GM19463 (cell line): ENCODE measurements around the gene TARS3.

ENCODE experiments used
- ATAC-seq: cut with Tn5 transposase; IDR thresholded peaks from one replicate; pipeline ENCODE4 v1.9.1; 2021; ENCODE audit warnings: mild to moderate bottlenecking, moderate library complexity; ENCODE audit not compliant: unreplicated experiment

Gene TARS3

GRCh38 chr15:101702077-101702476 lies 22.2 kb downstream of the TARS3 start:
- no peak for ATAC-seq

DNA sequence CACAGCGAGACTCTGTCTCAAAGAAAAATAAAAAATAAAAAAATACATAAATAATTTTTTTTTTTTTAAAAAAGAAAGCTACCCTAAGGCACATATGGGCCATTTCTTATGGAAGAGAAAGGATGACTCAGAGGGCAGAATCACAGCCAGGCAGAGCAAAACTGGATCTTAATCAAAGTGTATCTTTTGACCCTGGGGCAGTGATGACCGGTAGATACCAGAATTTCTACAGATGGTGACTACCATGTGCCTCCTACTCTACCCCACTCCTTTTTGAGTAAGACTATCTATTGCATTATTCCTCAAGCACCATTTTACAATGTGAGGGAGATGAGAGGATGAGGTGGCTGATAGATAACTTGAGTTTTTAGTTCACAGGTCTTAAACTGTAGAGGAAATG lies 26.0 kb downstream of the TARS3 start:
- no peak for ATAC-seq

GRCh38 chr15:101697488-101697887 lies 26.8 kb downstream of the TARS3 start:
- no peak for ATAC-seq

- no peak for ATAC-seq
These were observed 27.4 kb downstream of the TARS3 start for GRCh38 chr15:101696829-101697228.

GRCh38 chr15:101694261-101694660 lies 30.0 kb downstream of the TARS3 start:
- no peak for ATAC-seq

DNA sequence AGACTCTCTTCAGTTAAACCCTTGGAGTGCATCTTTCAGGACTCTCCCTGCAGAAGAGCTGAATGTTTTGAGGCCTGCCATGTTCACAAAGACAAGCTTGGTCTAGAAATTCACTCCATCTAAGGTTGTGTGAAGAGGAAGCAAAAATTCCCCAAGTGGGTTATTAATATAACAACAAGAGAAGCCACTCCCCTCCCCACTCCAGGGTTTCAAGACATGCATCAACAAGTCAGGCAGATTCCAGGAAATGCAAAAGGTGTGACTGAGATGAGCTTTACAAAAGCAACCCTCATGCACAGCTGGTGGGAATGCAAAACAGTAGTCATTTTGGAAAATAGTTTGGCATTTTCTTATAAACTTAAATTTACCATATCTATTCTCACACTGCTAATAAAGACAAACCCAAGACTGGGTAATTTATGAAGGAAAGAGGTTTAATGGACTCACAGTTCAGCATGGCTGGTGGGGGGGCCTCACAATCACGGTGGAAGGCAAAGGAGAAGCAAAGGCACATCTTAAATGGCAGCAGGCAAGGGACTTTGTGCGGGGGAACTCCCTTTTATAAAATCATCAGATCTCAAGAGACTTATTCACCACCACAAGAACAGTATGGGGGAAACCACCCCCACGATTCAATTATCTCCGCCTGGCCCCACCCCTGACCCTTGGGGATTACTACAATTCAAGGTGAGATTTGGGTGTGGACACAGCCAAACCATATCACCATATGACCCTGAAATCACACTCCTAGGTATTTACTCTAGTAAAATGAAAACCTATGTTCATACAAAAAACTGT lies 31.3 kb downstream of the TARS3 start:
- no peak for ATAC-seq

GRCh38 chr15:101689901-101690300 lies 34.4 kb downstream of the TARS3 start:
- ATAC-seq = no peak

GRCh38 chr15:101686718-101687117 lies 37.6 kb downstream of the TARS3 start:
- no peak for ATAC-seq

GRCh38 chr15:101684877-101685276 lies 39.4 kb downstream of the TARS3 start:
- ATAC-seq = no peak

DNA sequence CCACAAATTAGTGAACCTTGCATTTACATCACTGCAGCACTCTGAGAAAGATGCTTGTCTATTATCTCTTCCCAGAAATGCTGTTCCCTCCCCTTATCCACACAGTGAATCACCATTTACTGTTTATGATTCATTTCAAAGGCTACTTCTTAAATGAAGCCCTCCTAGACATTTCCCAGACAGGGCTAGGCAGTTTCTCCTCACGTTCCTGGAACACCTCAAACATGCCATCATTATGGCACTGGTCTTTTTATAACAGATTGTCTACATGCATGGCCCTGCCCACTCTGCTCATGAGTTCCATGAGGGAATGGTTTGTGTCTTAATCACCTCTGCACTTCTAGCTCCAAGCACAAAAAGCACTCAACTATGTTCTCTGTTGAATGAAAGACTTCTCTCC lies 39.9 kb downstream of the TARS3 start:
- no peak for ATAC-seq

- no peak for ATAC-seq
These were observed 44.5 kb downstream of the TARS3 start for GRCh38 chr15:101679806-101680205.

DNA sequence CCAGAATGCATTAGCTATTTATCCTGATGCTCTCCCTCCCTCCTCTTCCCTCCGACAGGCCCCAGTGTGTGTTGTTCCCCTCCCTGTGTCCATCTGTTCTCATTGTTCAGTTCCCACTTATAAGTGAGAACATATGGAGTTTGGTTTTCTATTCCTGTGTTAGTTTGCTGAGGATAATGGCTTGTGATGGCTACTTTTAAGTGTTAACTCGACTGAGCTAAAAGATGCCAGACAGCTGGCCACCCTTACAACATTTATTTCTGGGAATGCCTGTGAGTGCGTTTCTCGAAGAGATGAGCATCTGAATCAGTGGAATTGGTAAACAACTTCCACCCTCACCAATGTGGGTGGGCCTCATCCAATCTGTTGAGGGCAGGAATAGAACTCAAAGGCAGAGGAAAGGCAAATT lies 47.3 kb downstream of the TARS3 start:
- ATAC-seq = no peak

GRCh38 chr15:101675796-101676582 lies 48.3 kb downstream of the TARS3 start:
- no peak for ATAC-seq

GRCh38 chr15:101675015-101675414 lies 49.3 kb downstream of the TARS3 start:
- ATAC-seq = no peak

DNA sequence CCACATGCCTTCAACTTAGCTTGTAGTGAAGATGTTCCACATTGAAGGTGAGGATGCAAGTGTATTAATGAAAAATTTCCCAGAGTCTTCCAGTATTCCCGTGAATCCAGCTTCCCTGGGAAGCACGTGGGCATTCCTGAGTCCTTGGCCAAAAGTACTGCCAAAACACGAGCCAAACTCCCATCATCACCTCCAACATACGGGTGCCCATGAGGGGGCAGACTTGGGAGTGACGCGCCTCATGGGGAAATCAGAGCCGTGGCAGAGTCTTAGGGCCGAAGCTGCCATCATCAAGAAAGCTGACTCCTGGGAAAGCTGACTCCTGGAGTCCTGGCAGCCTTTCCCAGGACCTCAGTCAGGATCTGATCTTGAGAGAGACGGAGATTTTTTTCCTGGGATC lies 52.0 kb downstream of the TARS3 start:
- ATAC-seq = no peak

DNA sequence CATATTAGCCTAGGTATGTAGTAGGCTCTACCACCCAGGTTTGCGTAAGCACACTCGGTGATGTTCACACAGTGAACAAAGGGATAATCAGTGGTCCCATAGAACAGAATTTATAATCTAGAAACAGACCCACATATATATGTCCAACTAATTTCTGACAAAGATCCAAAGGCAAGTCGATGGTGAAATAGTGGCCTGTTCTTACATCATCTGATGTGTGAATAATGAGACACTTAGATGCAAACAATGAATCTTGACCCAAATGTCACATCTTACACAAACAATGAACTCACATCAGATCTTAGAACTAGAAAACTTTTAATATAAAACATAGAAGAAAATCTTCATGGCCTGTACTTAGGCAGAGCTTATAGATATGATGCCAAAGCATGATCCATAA lies 54.5 kb downstream of the TARS3 start:
- no peak for ATAC-seq

GRCh38 chr15:101667881-101668280 lies 56.4 kb downstream of the TARS3 start:
- ATAC-seq = no peak

GRCh38 chr15:101664303-101664913 lies 59.9 kb downstream of the TARS3 start:
- no peak for ATAC-seq

- no peak for ATAC-seq
These were observed 62.1 kb downstream of the TARS3 start for GRCh38 chr15:101662203-101662602.

DNA sequence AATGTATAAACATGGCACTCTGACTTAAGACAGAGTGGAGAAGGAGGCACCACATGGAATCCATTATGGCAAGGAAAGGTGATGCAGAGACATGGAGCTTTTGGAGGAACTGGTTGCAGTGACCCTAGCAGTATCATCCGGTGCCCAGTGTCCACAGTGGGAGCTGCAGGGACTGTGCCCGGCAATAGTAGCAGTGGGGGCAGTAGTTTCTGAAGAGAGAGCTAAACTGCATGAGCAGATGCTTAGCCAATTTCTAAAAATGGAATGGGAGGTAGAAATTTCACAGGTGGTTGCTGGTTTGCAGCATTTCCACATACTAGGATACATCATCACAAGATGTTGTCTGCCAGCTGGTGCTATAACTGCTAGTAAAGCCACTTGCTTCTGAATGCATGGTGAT lies 64.3 kb downstream of the TARS3 start:
- no peak for ATAC-seq

GRCh38 chr15:101657968-101658784 lies 66.1 kb downstream of the TARS3 start:
- no peak for ATAC-seq
